Tibial artery (tissue), 4 donors: Measurements from ENCODE around the gene SLC24A4.

Source experiments
- DNase-seq, 2 donors: peaks; one replicate each; pipeline ENCODE4 v3.0.0-alpha.2; 2019
- H3K27ac ChIP-seq, 2 donors: fragments of 200-600 bp; sonication (generic) in 1 of 2; 1 replicate in 1 of 2; 2 replicates in 1 of 2; pipeline ENCODE4 v1.5.1; 2018 to 2019; ENCODE audit warnings: mild to moderate bottlenecking in 1 of 2
- H3K27me3 ChIP-seq, 2 donors: fragments of 200-600 bp; sonication (generic) in 1 of 2; one replicate each; pipeline versions ENCODE4 v1.5.1 to v1.6.0; 2016 to 2019
- H3K36me3 ChIP-seq, 3 donors: fragments of 200-600 bp; sonication (generic) in 2 of 3; one replicate each; pipeline ENCODE4 v1.5.1; 2016 to 2019; ENCODE audit warnings: mild to moderate bottlenecking in 2 of 3
- H3K4me1 ChIP-seq, 4 donors: fragments of 200-600 bp; sonication (generic) in 2 of 4; 1 replicate in 3 of 4; 2 replicates in 1 of 4; pipeline ENCODE4 v1.5.1; 2016 to 2019
- H3K4me3 ChIP-seq, 2 donors: fragments of 200-600 bp; sonication (generic) in 1 of 2; 1 replicate in 1 of 2; 2 replicates in 1 of 2; pipeline ENCODE4 v1.5.1; 2018 to 2019; ENCODE audit warnings: mild to moderate bottlenecking in 2 of 2
- H3K9me3 ChIP-seq, 3 donors: fragments of 200-600 bp; sonication (generic) in 1 of 3; one replicate each; pipeline ENCODE4 v1.5.1; 2016 to 2019
- CTCF ChIP-seq, 2 experiments: fragments of 200-600 bp in 1 of 2; fragments of 450-650 bp in 1 of 2; IDR thresholded peaks; one replicate each; pipeline ENCODE4 v1.5.1; 2017 to 2019; ENCODE audit warnings: antibody characterized with exemption in 2 of 2, mild to moderate bottlenecking in 1 of 2, moderate library complexity in 1 of 2
- intact Hi-C: fragments of 100-400 bp; cut with DNase I; formaldehyde crosslinking; loops from one replicate; pipeline ENCODE4 v1.15.0; 2023; ENCODE audit warnings: low total_unique reads

SLC24A4 gene

GRCh38 chr14:92505826-92506225 is 182.9 kb downstream of the SLC24A4 start:
- Histone ChIP-seq H3K9me3 (no peaks in the 10 kb centered on the region), H3K4me3 (no peak overlapping the region), H3K27me3 (no peaks in the 10 kb centered on the region), H3K36me3 (no peaks in the 10 kb centered on the region), H3K4me1 (peaks cover 0 to 8% (median 1%) of the 10 kb centered on the region in 4 donors), H3K27ac (no peak overlapping the region)
- no peak for TF ChIP-seq CTCF (IDR thresholded peaks at IDR 0.05)
- no peak for DNase-seq
- intact Hi-C loops: no loop called here

- no peak overlapping the region for H3K4me3 ChIP-seq
- no peak for TF ChIP-seq CTCF (IDR thresholded peaks at IDR 0.05)
- H3K27me3 ChIP-seq: no peaks in the 10 kb centered on the region
- H3K9me3 ChIP-seq: no peaks in the 10 kb centered on the region
- H3K27ac ChIP-seq: no peak overlapping the region
- peaks cover 0 to 8% (median 2%) of the 10 kb centered on the region in 4 donors for H3K4me1 ChIP-seq
- no peak for DNase-seq
- intact Hi-C loops: no loop called here
- H3K36me3 ChIP-seq: no peaks in the 10 kb centered on the region
Measured at GRCh38 chr14:92506231-92506630, 183.3 kb downstream of the SLC24A4 start.

- Histone ChIP-seq H3K4me3 (no peak overlapping the region), H3K27ac (no peak overlapping the region), H3K4me1 (peaks cover 0 to 18% (median 3%) of the 10 kb centered on the region in 4 donors), H3K27me3 (no peaks in the 10 kb centered on the region), H3K36me3 (no peaks in the 10 kb centered on the region), H3K9me3 (no peaks in the 10 kb centered on the region)
- no peak for DNase-seq
- intact Hi-C loops: no loop called here
- no peak for TF ChIP-seq CTCF (IDR thresholded peaks at IDR 0.05)
Measured at GRCh38 chr14:92507174-92507768, 184.3 kb downstream of the SLC24A4 start.

- TF ChIP-seq CTCF (IDR thresholded peaks at IDR 0.05): no peak
- Histone ChIP-seq H3K4me3 (no peak overlapping the region), H3K9me3 (no peaks in the 10 kb centered on the region), H3K27ac (peak overlapping the region; percentile 3 to 29), H3K36me3 (no peaks in the 10 kb centered on the region), H3K4me1 (peaks cover 0 to 35% (median 21%) of the 10 kb centered on the region in 4 donors), H3K27me3 (no peaks in the 10 kb centered on the region)
- no peak for DNase-seq
- intact Hi-C loops: loop anchor here (10.0 kb wide), 1 partner anchor 94 kb away; no protein-coding TSS in a partner anchor
Measured at GRCh38 chr14:92510972-92511371, 188.0 kb downstream of the SLC24A4 start.

GRCh38 chr14:92511453-92512238 is 188.7 kb downstream of the SLC24A4 start:
- Histone ChIP-seq H3K9me3 (no peaks in the 10 kb centered on the region), H3K27me3 (no peaks in the 10 kb centered on the region), H3K36me3 (no peaks in the 10 kb centered on the region), H3K27ac (peak overlapping the region; percentile 3 to 29), H3K4me1 (peaks cover 0 to 35% (median 20%) of the 10 kb centered on the region in 4 donors), H3K4me3 (no peak overlapping the region)
- intact Hi-C loops: loop anchor here (10.0 kb wide), 1 partner anchor 93 kb away; no protein-coding TSS in a partner anchor
- no peak for DNase-seq
- no peak for TF ChIP-seq CTCF (IDR thresholded peaks at IDR 0.05)
